GM21360 (cell line): ENCODE measurements around the gene PORCN.

Experiments
- ATAC-seq: cut with Tn5 transposase; IDR thresholded peaks from one replicate; pipeline ENCODE4 v1.9.1; 2021; ENCODE audit warnings: mild to moderate bottlenecking, moderate library complexity; ENCODE audit not compliant: unreplicated experiment

PORCN gene

GRCh38 chrX:48475774-48476577 lies 32.8 kb upstream of the PORCN start, which contains the start of gene FTSJ1:
Gene FTSJ1, plus strand, starts transcription at chrX:48476199. Its CDS starts 1,849 bp downstream, at chrX:48478048.
- peak; percentile 73 for ATAC-seq

- no peak for ATAC-seq
Observed at GRCh38 chrX:48476919-48477318, 31.9 kb upstream of the PORCN start.

GRCh38 chrX:48477960-48478755 lies 30.6 kb upstream of the PORCN start:
- ATAC-seq, result no peak

GRCh38 chrX:48478806-48479205 lies 30.0 kb upstream of the PORCN start:
- no peak for ATAC-seq

GRCh38 chrX:48480142-48480541 lies 28.6 kb upstream of the PORCN start:
- no peak for ATAC-seq

- no peak for ATAC-seq
Observed at GRCh38 chrX:48480583-48480982, 28.2 kb upstream of the PORCN start.

GRCh38 chrX:48482526-48482925 lies 26.3 kb upstream of the PORCN start:
- ATAC-seq, result no peak

GRCh38 chrX:48487362-48487798 lies 21.4 kb upstream of the PORCN start:
- ATAC-seq, result no peak

GRCh38 chrX:48488034-48488433 lies 20.8 kb upstream of the PORCN start:
- no peak for ATAC-seq

GRCh38 chrX:48489296-48489695 lies 19.5 kb upstream of the PORCN start:
- ATAC-seq, result no peak

GRCh38 chrX:48489892-48490291 lies 18.9 kb upstream of the PORCN start:
- no peak for ATAC-seq

- no peak for ATAC-seq
Observed at GRCh38 chrX:48490661-48491060, 18.1 kb upstream of the PORCN start.

GRCh38 chrX:48491809-48492208 lies 17.0 kb upstream of the PORCN start:
- no peak for ATAC-seq

- no peak for ATAC-seq
Observed at GRCh38 chrX:48492293-48492910, 16.4 kb upstream of the PORCN start.

- ATAC-seq, result no peak
Observed at GRCh38 chrX:48493890-48494364, 14.9 kb upstream of the PORCN start.

- no peak for ATAC-seq
Observed at GRCh38 chrX:48496660-48497059, 12.1 kb upstream of the PORCN start.

- ATAC-seq, result no peak
Observed at GRCh38 chrX:48497871-48498270, 10.9 kb upstream of the PORCN start.

- ATAC-seq, result no peak
Observed at GRCh38 chrX:48498374-48498809, 10.4 kb upstream of the PORCN start.

GRCh38 chrX:48504261-48504660 lies 4.5 kb upstream of the PORCN start:
- ATAC-seq, result no peak

GRCh38 chrX:48505481-48505880 lies 3.3 kb upstream of the PORCN start:
- ATAC-seq, result no peak

GRCh38 chrX:48507246-48507645 lies 1.5 kb upstream of the PORCN start:
- no peak for ATAC-seq
